UCSD-AML1 (cell line): Measurements from ENCODE around the gene TTC34.
"Not testable (repeated sequence)": the region's sequence is repeated elsewhere in the genome, so short reads cannot be mapped to it uniquely, and the experiment has no call there.

ENCODE experiments used
- DNase-seq: peaks from one replicate; lab custom pipeline; 2025; ENCODE audit not compliant: unreplicated experiment; lab: John Stamatoyannopoulos, UW

TTC34 gene

DNA sequence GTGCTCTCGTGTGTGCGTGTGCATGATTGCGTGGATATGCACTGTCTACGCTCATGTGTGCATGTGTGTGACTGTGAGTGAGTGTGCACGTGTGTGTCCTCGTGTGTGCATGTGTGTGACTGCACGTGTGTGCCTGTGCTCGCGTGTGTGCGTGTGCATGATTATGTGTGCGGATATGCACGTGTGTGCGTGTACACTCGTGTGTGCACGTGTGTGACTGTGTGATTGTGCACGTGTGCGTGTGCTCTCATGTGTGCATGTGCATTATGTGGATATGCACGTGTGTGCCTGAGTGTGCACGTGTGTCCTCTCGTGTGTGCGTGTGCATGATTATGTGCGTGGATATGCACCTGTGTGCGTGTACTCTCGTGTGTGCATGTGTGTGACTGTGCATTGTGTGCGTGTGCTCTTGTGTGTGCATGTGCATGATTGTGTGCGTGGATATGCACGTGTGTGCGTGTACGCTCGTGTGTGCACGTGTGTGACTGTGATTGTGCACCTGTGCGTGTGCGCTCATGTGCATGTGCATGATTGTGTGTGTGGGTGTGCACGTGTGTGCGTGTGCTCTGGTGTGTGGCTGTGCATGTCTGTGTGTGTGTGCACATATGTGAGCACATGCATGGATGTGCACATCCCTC is 170.9 kb downstream of the TTC34 start:
- no peak for DNase-seq

DNA sequence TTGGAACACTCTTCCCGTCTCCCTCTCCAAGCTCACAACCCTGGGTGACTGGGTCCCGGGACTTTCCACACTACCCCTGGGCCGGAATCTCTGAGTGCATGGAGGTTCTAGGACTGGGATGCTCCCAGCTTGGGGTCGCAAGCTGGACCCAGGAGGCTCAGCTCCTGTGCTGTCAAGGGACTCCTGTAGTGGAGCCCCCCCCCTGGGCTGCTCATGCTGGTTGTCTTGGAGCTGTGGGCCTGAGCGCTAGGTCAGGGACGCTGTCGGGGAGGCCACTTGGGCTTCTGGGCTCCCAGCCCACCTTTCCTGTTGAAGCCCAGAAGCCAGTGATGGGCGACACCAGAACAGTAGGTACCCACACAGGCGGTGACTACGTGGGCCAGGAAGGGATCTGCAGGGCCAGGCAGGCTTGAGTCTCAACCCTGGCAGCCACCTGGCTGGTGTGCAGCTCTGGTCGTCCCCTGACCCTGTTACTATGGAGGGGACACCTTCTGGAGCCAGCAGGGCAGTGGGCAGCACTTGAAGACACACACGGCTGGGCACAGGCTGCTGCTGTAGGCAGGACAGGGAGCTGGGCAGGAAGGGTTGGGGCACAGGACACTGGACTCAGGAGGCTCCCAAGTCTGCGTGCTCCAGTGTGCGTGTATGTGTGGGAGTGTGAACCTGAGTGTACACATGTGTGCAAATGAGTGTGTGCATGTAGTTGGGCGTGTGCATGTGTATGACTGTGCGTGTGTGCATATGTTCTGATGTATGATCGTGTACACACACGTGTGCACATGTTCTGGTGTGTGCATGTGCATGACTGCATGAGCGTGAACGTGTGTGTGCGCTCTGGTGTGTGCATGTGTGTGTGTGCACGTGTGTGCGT is 171.6 kb downstream of the TTC34 start:
- no peak for DNase-seq

- no peak for DNase-seq
Measured at GRCh38 chr1:2628933-2629626, 172.4 kb downstream of the TTC34 start.

- no peak for DNase-seq
Measured at GRCh38 chr1:2628191-2628932, 173.1 kb downstream of the TTC34 start.

DNA sequence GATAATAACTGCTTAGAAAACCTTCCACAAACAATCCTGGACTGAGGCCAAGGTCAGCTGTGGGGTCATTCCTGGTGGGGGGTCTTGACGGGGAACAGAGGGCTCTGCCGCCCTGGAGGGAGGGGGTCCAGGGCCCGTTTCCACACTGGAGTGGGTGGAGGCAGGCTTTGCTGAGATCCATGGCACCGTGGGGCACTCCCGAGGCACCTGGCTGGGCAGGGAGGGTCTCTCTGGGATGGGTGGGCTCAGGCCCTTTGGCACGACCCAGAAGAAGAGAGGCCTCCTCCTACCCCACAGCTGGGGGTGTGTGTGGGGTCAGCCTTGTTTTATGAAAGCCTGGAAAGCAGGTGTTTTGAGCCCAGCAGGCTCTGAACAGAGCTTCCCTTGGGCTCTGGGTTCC is 173.7 kb downstream of the TTC34 start:
- DNase-seq = no peak

GRCh38 chr1:2625748-2626147 is 175.7 kb downstream of the TTC34 start:
- not testable (repeated sequence) for DNase-seq

DNA sequence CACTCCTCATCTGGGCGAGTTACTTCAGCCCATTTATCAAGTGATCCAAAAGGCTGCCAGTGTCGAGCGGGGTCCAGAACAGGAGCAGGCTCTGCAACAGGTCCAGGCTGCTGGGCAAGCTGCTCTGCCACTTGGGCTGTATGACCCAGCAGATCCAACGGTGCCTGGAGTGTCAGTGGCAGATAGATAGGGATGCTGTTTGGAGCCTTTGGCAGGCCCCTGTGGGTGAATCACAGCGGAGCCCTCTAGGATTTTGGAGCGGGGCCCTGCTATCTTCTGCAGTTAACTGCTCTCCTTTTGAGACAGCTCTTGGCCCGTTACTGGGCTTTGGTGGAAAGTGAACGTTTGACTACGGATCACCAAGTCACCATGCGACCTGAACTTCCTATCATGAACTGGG is 176.2 kb downstream of the TTC34 start:
- no peak for DNase-seq

GRCh38 chr1:2624735-2625300 is 176.7 kb downstream of the TTC34 start:
- DNase-seq = no peak

- DNase-seq = no peak
Measured at GRCh38 chr1:2623571-2624337, 177.7 kb downstream of the TTC34 start.

DNA sequence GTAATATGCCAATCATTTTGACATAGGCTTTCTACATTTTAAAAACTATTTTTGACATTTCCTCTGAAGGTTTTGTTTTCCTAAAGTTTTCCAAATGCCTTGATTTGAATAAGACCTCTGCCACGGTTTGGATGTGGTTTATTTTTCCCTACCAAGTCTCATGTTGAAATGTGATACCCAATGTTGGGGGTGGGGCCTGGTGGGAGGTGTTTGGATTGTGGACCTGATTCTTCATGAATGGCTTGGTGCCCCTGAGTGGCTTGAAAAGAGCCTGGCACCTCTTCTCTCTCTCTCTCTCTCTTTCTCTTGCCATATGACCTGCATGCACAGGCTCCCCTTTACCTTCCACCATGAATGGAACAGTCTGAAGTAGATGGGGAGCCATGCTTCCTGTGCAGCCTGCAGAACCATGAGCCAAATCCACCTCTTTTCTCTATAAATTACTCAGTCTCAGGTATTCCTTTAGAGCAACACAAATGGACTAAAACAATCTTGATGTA is 183.5 kb downstream of the TTC34 start:
- no peak for DNase-seq

DNA sequence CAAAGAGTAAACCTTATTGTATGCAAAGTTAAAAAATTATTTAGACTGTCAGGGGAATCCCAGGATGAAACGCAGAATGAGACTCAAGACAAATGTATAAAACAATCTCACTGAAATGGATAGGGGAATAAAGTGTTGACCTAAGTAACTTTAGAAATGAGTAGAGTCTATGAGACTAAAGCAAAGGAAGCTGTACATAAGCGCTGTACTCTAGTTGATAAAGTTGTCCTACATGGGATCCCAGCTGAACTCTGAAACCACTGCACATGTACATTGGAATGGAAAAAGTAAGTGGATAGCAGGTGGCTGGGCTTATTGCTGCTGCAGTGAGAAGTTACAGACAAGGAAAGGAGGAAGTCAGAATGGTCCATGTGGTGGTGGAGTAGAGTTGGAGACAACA is 187.3 kb downstream of the TTC34 start:
- DNase-seq = no peak

- DNase-seq = no peak
Measured at GRCh38 chr1:2612591-2613365, 188.7 kb downstream of the TTC34 start.

GRCh38 chr1:2611621-2612437 is 189.7 kb downstream of the TTC34 start:
- DNase-seq = no peak

- no peak for DNase-seq
Measured at GRCh38 chr1:2611031-2611501, 190.4 kb downstream of the TTC34 start.

- DNase-seq = no peak
Measured at GRCh38 chr1:2610036-2610959, 191.2 kb downstream of the TTC34 start.

GRCh38 chr1:2609319-2610035 is 192.0 kb downstream of the TTC34 start:
- no peak for DNase-seq
